HepG2 (cell line): Measurements from ENCODE around the gene COL18A1. TPM values are rescaled to one million over a fixed set of nuclear protein-coding genes. Genes with fewer than 3 reads are reported as not detected.

Experiments
- ATRX ChIP-seq: sonication (generic); formaldehyde crosslinking; IDR thresholded peaks from 2 replicates; pipeline ENCODE4 v1.4.0; 2020; ENCODE audit warnings: missing genetic modification reagents, borderline replicate concordance
- MED1 ChIP-seq: sonication (generic); formaldehyde crosslinking; IDR thresholded peaks from 2 replicates; pipeline ENCODE4 v1.4.0; 2020; ENCODE audit warnings: missing genetic modification reagents
- MTA3 ChIP-seq: sonication (generic); formaldehyde crosslinking; IDR thresholded peaks from 2 replicates; pipeline ENCODE4 v1.4.0; 2020; ENCODE audit warnings: missing genetic modification reagents
- SIX4 ChIP-seq: sonication (generic); formaldehyde crosslinking; IDR thresholded peaks from 2 replicates; pipeline ENCODE4 v1.4.0; 2020; ENCODE audit warnings: missing genetic modification reagents
- polyA plus RNA-seq, 8 experiments: library from polyadenylated mRNA; depleted of rRNA in 3 of 8; stranded (reverse) in 7 of 8; unstranded in 1 of 8; fragments of >200 nt; fragmentation: Illumina TruSeq in 4 of 8; extraction: Trizol in 4 of 8; gene quantifications; 2 replicates each; pipeline versions ENCODE4 v1.2.1 to v1.2.3, GENCODE V29; 2011 to 2016; ENCODE audit warnings: low read depth in 4 of 8, missing spikeins in 1 of 8, mixed read lengths in 1 of 8; ENCODE audit not compliant: insufficient read depth in 1 of 8
- total RNA-seq, 5 experiments: library from RNA; depleted of rRNA; stranded (reverse); fragments of >200 nt; fragmentation: Illumina TruSeq; extraction: Trizol; gene quantifications; 2 replicates each; pipeline ENCODE4 v1.2.3, GENCODE V29; 2016; ENCODE audit warnings: low read depth in 1 of 5
- TF ChIP-seq, protein P1 (sequence below): sonication (generic); formaldehyde crosslinking; IDR thresholded peaks from 2 replicates; pipeline ENCODE4 v1.8.1; 2023; ENCODE audit warnings: mild to moderate bottlenecking, moderate library complexity, missing genetic modification reagents
- TF ChIP-seq, protein P2 (sequence below), 2 experiments: sonication (generic) in 1 of 2; formaldehyde crosslinking in 1 of 2; IDR thresholded peaks; 2 replicates each; pipeline versions ENCODE4 v1.4.0 to v1.6.1; 2016 to 2020; ENCODE audit warnings: borderline replicate concordance in 1 of 2, low read depth in 1 of 2, mild to moderate bottlenecking in 1 of 2, missing genetic modification reagents in 1 of 2
- TF ChIP-seq, protein P3 (sequence below): sonication (generic); formaldehyde crosslinking; IDR thresholded peaks from 2 replicates; pipeline ENCODE4 v1.4.0; 2020; ENCODE audit warnings: mild to moderate bottlenecking, missing genetic modification reagents, borderline replicate concordance
- TF ChIP-seq, protein P4 (sequence below): sonication (generic); formaldehyde crosslinking; IDR thresholded peaks from 2 replicates; pipeline ENCODE4 v1.4.0; 2020; ENCODE audit warnings: missing genetic modification reagents

COL18A1 gene
- total and polyA plus RNA-seq, 2 of the 13 experiments (the other 11 are each of a cell fraction or from before 2014, with no cell fraction given): 79.0 to 102 TPM

DNA sequence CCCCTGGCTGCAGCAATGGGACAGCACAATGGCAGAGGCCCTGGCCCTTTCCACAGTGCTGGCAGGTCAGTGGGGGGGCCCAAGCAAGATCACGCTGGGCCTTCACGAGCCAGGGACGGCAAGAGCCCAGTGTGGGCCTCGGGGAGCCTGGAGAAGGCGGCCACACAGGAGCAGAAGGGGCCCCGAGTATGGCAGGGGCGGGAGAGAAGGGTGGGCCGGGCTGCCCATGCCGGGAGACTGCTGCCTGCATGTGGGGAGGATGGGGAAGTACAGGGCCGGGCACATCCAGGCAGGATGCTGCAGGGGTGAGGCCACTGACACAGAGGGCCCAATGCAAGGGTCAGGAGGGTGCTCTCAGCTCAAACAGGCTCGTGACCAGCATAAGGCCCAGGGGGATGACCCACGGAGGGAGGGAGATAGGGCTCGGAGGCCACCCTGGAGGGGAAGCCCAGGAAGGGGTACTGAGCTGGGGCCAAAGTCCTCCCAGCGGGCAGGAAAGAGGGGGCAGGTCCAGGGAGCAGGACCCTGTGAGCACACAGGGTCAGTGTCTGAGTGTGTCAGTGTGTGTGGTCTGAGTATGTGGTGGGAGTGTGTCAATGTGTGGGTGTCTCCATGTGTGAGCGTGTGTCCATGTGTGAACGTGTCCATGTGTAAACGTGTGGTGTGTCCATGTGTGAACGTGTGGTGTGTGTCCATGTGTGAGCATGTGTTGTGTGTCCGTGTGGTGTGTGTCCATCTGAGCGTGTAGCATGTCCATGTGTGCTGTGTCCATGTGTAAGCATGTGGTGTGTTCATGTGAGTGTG, 124.2 kb downstream of the COL18A1 start (continued):
- TF ChIP-seq, protein P1, sequence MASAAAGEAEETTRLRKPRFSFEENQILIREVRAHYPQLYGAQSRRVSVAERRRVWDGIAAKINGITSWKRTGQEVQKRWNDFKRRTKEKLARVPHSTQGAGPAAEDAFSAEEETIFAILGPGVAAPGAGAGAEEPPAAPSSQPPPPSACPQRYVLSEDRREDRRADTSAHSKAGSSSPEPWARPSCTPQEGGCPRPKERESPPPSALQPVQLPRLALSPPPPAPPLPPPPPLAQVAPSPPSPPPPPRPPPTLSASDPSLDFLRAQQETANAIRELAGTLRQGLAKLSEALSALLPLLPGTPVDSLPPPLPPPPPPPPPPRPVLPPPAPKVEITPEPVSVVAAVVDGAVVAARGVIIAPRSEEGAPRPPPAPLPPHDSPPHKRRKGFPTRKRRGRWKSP (CRISPR knock-in tag): no peak
- TF ChIP-seq MED1 (peak; percentile 80), SIX4 (CRISPR knock-in tag) (no peak), ATRX (CRISPR knock-in tag) (no peak), MTA3 (no peak)
- TF ChIP-seq, protein P2, sequence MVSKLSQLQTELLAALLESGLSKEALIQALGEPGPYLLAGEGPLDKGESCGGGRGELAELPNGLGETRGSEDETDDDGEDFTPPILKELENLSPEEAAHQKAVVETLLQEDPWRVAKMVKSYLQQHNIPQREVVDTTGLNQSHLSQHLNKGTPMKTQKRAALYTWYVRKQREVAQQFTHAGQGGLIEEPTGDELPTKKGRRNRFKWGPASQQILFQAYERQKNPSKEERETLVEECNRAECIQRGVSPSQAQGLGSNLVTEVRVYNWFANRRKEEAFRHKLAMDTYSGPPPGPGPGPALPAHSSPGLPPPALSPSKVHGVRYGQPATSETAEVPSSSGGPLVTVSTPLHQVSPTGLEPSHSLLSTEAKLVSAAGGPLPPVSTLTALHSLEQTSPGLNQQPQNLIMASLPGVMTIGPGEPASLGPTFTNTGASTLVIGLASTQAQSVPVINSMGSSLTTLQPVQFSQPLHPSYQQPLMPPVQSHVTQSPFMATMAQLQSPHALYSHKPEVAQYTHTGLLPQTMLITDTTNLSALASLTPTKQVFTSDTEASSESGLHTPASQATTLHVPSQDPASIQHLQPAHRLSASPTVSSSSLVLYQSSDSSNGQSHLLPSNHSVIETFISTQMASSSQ (IDR thresholded peaks at IDR 0.05; ENCODE audit: low read depth): no peak
- TF ChIP-seq, protein P2 (CRISPR knock-in tag; IDR thresholded peaks at IDR 0.05; ENCODE audit: borderline replicate concordance): no peak
- TF ChIP-seq, protein P3, sequence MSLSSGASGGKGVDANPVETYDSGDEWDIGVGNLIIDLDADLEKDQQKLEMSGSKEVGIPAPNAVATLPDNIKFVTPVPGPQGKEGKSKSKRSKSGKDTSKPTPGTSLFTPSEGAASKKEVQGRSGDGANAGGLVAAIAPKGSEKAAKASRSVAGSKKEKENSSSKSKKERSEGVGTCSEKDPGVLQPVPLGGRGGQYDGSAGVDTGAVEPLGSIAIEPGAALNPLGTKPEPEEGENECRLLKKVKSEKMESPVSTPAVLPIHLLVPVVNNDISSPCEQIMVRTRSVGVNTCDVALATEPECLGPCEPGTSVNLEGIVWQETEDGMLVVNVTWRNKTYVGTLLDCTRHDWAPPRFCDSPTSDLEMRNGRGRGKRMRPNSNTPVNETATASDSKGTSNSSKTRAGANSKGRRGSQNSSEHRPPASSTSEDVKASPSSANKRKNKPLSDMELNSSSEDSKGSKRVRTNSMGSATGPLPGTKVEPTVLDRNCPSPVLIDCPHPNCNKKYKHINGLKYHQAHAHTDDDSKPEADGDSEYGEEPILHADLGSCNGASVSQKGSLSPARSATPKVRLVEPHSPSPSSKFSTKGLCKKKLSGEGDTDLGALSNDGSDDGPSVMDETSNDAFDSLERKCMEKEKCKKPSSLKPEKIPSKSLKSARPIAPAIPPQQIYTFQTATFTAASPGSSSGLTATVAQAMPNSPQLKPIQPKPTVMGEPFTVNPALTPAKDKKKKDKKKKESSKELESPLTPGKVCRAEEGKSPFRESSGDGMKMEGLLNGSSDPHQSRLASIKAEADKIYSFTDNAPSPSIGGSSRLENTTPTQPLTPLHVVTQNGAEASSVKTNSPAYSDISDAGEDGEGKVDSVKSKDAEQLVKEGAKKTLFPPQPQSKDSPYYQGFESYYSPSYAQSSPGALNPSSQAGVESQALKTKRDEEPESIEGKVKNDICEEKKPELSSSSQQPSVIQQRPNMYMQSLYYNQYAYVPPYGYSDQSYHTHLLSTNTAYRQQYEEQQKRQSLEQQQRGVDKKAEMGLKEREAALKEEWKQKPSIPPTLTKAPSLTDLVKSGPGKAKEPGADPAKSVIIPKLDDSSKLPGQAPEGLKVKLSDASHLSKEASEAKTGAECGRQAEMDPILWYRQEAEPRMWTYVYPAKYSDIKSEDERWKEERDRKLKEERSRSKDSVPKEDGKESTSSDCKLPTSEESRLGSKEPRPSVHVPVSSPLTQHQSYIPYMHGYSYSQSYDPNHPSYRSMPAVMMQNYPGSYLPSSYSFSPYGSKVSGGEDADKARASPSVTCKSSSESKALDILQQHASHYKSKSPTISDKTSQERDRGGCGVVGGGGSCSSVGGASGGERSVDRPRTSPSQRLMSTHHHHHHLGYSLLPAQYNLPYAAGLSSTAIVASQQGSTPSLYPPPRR (CRISPR knock-in tag): peak; percentile 68; the same call in 1 of the 2 replicates
- TF ChIP-seq, protein P4, sequence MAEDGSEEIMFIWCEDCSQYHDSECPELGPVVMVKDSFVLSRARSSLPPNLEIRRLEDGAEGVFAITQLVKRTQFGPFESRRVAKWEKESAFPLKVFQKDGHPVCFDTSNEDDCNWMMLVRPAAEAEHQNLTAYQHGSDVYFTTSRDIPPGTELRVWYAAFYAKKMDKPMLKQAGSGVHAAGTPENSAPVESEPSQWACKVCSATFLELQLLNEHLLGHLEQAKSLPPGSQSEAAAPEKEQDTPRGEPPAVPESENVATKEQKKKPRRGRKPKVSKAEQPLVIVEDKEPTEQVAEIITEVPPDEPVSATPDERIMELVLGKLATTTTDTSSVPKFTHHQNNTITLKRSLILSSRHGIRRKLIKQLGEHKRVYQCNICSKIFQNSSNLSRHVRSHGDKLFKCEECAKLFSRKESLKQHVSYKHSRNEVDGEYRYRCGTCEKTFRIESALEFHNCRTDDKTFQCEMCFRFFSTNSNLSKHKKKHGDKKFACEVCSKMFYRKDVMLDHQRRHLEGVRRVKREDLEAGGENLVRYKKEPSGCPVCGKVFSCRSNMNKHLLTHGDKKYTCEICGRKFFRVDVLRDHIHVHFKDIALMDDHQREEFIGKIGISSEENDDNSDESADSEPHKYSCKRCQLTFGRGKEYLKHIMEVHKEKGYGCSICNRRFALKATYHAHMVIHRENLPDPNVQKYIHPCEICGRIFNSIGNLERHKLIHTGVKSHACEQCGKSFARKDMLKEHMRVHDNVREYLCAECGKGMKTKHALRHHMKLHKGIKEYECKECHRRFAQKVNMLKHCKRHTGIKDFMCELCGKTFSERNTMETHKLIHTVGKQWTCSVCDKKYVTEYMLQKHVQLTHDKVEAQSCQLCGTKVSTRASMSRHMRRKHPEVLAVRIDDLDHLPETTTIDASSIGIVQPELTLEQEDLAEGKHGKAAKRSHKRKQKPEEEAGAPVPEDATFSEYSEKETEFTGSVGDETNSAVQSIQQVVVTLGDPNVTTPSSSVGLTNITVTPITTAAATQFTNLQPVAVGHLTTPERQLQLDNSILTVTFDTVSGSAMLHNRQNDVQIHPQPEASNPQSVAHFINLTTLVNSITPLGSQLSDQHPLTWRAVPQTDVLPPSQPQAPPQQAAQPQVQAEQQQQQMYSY: no peak
